HG02642 (cell line): Measurements from ENCODE around the gene SAT1.
A peak's percentile ranks its signal among the peaks of the same experiment; 100 is the strongest.
"Not testable (repeated sequence)": the region's sequence is repeated elsewhere in the genome, so short reads cannot be mapped to it uniquely, and the experiment has no call there.

Source experiments
- ATAC-seq: cut with Tn5 transposase; IDR thresholded peaks from one replicate; pipeline ENCODE4 v1.9.1; 2021; ENCODE audit warnings: mild to moderate bottlenecking; ENCODE audit not compliant: unreplicated experiment, poor library complexity

SAT1 gene

GRCh38 chrX:23782863-23783588, at the start of gene SAT1:
TSS of gene SAT1 (plus strand) at chrX:23783173. CDS start at chrX:23783352, 179 bp downstream.
- ATAC-seq, result peak; percentile 91

- no peak for ATAC-seq
Observed at GRCh38 chrX:23736030-23736429, 46.9 kb upstream of the SAT1 start.

GRCh38 chrX:23737413-23737812, 45.6 kb upstream of the SAT1 start:
- no peak for ATAC-seq

- no peak for ATAC-seq
Observed at GRCh38 chrX:23742174-23742696, 40.7 kb upstream of the SAT1 start.

GRCh38 chrX:23742697-23743622, 40.0 kb upstream of the SAT1 start, which contains the start of gene ACOT9:
TSS of gene ACOT9 (minus strand) at chrX:23743276. CDS start at chrX:23743144, 132 bp downstream.
- peak; percentile 98 for ATAC-seq

GRCh38 chrX:23743623-23743971, 39.4 kb upstream of the SAT1 start:
- not testable (repeated sequence) for ATAC-seq

GRCh38 chrX:23745786-23746185, 37.2 kb upstream of the SAT1 start:
- no peak for ATAC-seq

GRCh38 chrX:23749129-23749528, 33.8 kb upstream of the SAT1 start:
- no peak for ATAC-seq

GRCh38 chrX:23749576-23749975, 33.4 kb upstream of the SAT1 start:
- no peak for ATAC-seq

- no peak for ATAC-seq
Observed at GRCh38 chrX:23752740-23753415, 30.1 kb upstream of the SAT1 start.

GRCh38 chrX:23754664-23755063, 28.3 kb upstream of the SAT1 start:
- ATAC-seq, result no peak

GRCh38 chrX:23756165-23756564, 26.8 kb upstream of the SAT1 start:
- ATAC-seq, result no peak

GRCh38 chrX:23759821-23760220, 23.2 kb upstream of the SAT1 start:
- ATAC-seq, result no peak

GRCh38 chrX:23764188-23764984, 18.6 kb upstream of the SAT1 start:
- no peak for ATAC-seq

- ATAC-seq, result no peak
Observed at GRCh38 chrX:23765449-23765848, 17.5 kb upstream of the SAT1 start.

GRCh38 chrX:23765868-23766267, 17.1 kb upstream of the SAT1 start:
- ATAC-seq, result no peak

GRCh38 chrX:23766650-23767551, 16.1 kb upstream of the SAT1 start:
- ATAC-seq, result peak; percentile 87

GRCh38 chrX:23770142-23770541, 12.8 kb upstream of the SAT1 start:
- no peak for ATAC-seq

- not testable (repeated sequence) for ATAC-seq
Observed at GRCh38 chrX:23771086-23771485, 11.9 kb upstream of the SAT1 start.
